H1 (cell line): ENCODE results near the gene ASPA. TPM values are rescaled to one million over a fixed set of nuclear protein-coding genes. Genes with fewer than 3 reads are reported as not detected.
"Not testable (repeated sequence)": the region's sequence is repeated elsewhere in the genome, so short reads cannot be mapped to it uniquely, and the experiment has no call there.

Source experiments
- CTCF ChIA-PET: fragments of 300-600 bp; sonication (Branson Sonifier 250); formaldehyde crosslinking; loops from one replicate; lab custom pipeline; 2021; ENCODE audit not compliant: partially characterized antibody; lab: Charles Lee
- POLR2A ChIA-PET: fragments of 300-600 bp; sonication (Branson Sonifier 250); formaldehyde crosslinking; loops from one replicate; lab custom pipeline; 2021; ENCODE audit warnings: inconsistent platforms; ENCODE audit not compliant: partially characterized antibody; lab: Charles Lee
- DNase-seq, 2 experiments: peaks; one replicate each; pipeline versions ENCODE4 v3.0.0 to v3.0.0-alpha.2; 2010 to 2022; ENCODE audit warnings: low spot score in 2 of 2, low read depth in 1 of 2, mixed read lengths in 1 of 2
- FAIRE-seq: peaks from 2 replicates; lab custom pipeline; 2011; peaks lifted over from hg19 to GRCh38; lab: Jason Lieb, UNC
- H2AFZ ChIP-seq: 2 replicates; pipeline ENCODE4 v1.8.1; 2012; ENCODE audit warnings: low read length, inconsistent platforms
- H2AK5ac ChIP-seq: 2 replicates; pipeline ENCODE4 v1.6.1; 2013; ENCODE audit warnings: low read depth, low read length
- H2BK120ac ChIP-seq: replicated peaks from 2 replicates; pipeline ENCODE3; 2013; ENCODE audit warnings: low read depth, low read length, inconsistent platforms
- H2BK12ac ChIP-seq: 2 replicates; pipeline ENCODE4 v1.6.1; 2013; ENCODE audit warnings: low read depth, low read length
- H2BK15ac ChIP-seq: 2 replicates; pipeline ENCODE4 v1.6.1; 2013; ENCODE audit warnings: low read length
- H2BK20ac ChIP-seq: 2 replicates; pipeline ENCODE4 v1.6.1; 2013; ENCODE audit warnings: low read length
- H2BK5ac ChIP-seq: 2 replicates; pipeline ENCODE4 v1.6.1; 2013; ENCODE audit warnings: low read depth, low read length
- H3K14ac ChIP-seq: 2 replicates; pipeline ENCODE4 v1.6.1; 2013; ENCODE audit warnings: inconsistent platforms; ENCODE audit not compliant: insufficient read length
- H3K18ac ChIP-seq: 2 replicates; pipeline ENCODE4 v1.6.1; 2013; ENCODE audit warnings: low read length; ENCODE audit errors: extremely low read depth
- H3K23ac ChIP-seq: 2 replicates; pipeline ENCODE4 v1.6.1; 2013; ENCODE audit warnings: inconsistent platforms; ENCODE audit not compliant: insufficient read length
- H3K23me2 ChIP-seq: 2 replicates; pipeline ENCODE4 v1.6.1; 2013; ENCODE audit warnings: low read depth, low read length
- H3K27ac ChIP-seq: 2 replicates; pipeline ENCODE4 v1.6.1; 2011; ENCODE audit warnings: low read depth, low read length, inconsistent platforms
- H3K27me3 ChIP-seq, 4 experiments: replicated peaks in 1 of 4; 1 replicate in 1 of 4; 2 replicates in 3 of 4; pipeline versions ENCODE4 v1.6.1 to v1.8.1; 2011 to 2013; ENCODE audit warnings: low read length in 3 of 4, mild to moderate bottlenecking in 3 of 4, inconsistent platforms in 2 of 4, mixed read lengths in 2 of 4, moderate library complexity in 1 of 4; ENCODE audit not compliant: control insufficient read depth in 3 of 4, insufficient read depth in 3 of 4; ENCODE audit errors: extremely low read depth in 1 of 4
- H3K36me3 ChIP-seq, 4 experiments: 2 replicates each; pipeline versions ENCODE4 v1.6.1 to v1.8.1; 2011 to 2013; ENCODE audit warnings: mild to moderate bottlenecking in 4 of 4, low read length in 3 of 4, moderate library complexity in 2 of 4, control low read depth in 1 of 4, inconsistent platforms in 1 of 4; ENCODE audit not compliant: insufficient read depth in 4 of 4, control insufficient read depth in 2 of 4
- H3K4ac ChIP-seq: replicated peaks from 2 replicates; pipeline ENCODE3; 2013; ENCODE audit warnings: low read length, low read depth, mixed read lengths, inconsistent platforms; ENCODE audit not compliant: insufficient read length
- H3K4me1 ChIP-seq, 4 experiments: replicated peaks in 1 of 4; 1 replicate in 1 of 4; 2 replicates in 3 of 4; pipeline versions ENCODE4 v1.6.1 to v1.8.1; 2011 to 2013; ENCODE audit warnings: low read length in 3 of 4, inconsistent platforms in 2 of 4, mixed read lengths in 1 of 4; ENCODE audit not compliant: insufficient read depth in 4 of 4, control insufficient read depth in 3 of 4
- H3K4me2 ChIP-seq, 2 experiments: 2 replicates each; pipeline versions ENCODE4 v1.6.1 to v1.8.1; 2011 to 2013; ENCODE audit warnings: low read depth in 2 of 2, low read length in 2 of 2, control low read depth in 1 of 2, inconsistent platforms in 1 of 2, mild to moderate bottlenecking in 1 of 2; ENCODE audit not compliant: insufficient read depth in 1 of 2
- H3K4me3 ChIP-seq, 4 experiments: fragments of 200-600, 300-600 bp in 1 of 4; sonication (generic), shearing (Covaris generic), sonication (Bioruptor Twin) in 1 of 4; 2 replicates each; pipeline versions ENCODE4 v1.5.1 to v1.8.1; 2011 to 2016; ENCODE audit warnings: low read length in 4 of 4, low read depth in 3 of 4, control low read depth in 2 of 4, inconsistent platforms in 2 of 4, mild to moderate bottlenecking in 2 of 4, mixed read lengths in 1 of 4, moderate library complexity in 1 of 4; ENCODE audit not compliant: insufficient read depth in 2 of 4; ENCODE audit errors: extremely low read depth in 1 of 4
- H3K56ac ChIP-seq: replicated peaks from 2 replicates; pipeline ENCODE3; 2013; ENCODE audit warnings: low read depth, mild to moderate bottlenecking, mixed read lengths, low read length, inconsistent platforms; ENCODE audit not compliant: insufficient read length
- H3K79me1 ChIP-seq: 2 replicates; pipeline ENCODE4 v1.6.1; 2013; ENCODE audit warnings: low read depth, low read length, control low read depth
- H3K79me2 ChIP-seq, 2 experiments: 2 replicates each; pipeline versions ENCODE4 v1.6.1 to v1.8.1; 2012 to 2013; ENCODE audit warnings: low read length in 2 of 2, mild to moderate bottlenecking in 2 of 2, inconsistent platforms in 1 of 2; ENCODE audit not compliant: insufficient read depth in 2 of 2, control insufficient read depth in 1 of 2
- H3K9ac ChIP-seq, 4 experiments: replicated peaks in 1 of 4; 1 replicate in 1 of 4; 2 replicates in 3 of 4; pipeline versions ENCODE4 v1.6.1 to v1.8.1; 2011 to 2013; ENCODE audit warnings: low read depth in 3 of 4, low read length in 3 of 4, control low read depth in 2 of 4, mild to moderate bottlenecking in 2 of 4, moderate library complexity in 2 of 4, inconsistent platforms in 1 of 4; ENCODE audit errors: extremely low read depth in 1 of 4
- H3K9me3 ChIP-seq, 2 experiments: 2 replicates each; pipeline versions ENCODE4 v1.6.1 to v1.8.1; 2012 to 2013; ENCODE audit warnings: mild to moderate bottlenecking in 2 of 2, moderate library complexity in 2 of 2, control low read depth in 1 of 2, inconsistent platforms in 1 of 2, low read depth in 1 of 2, low read length in 1 of 2, mixed read lengths in 1 of 2; ENCODE audit not compliant: insufficient read depth in 2 of 2
- H4K20me1 ChIP-seq, 2 experiments: replicated peaks in 1 of 2; 2 replicates each; pipeline versions ENCODE3 to v1.8.1; 2011 to 2013; ENCODE audit warnings: inconsistent platforms in 2 of 2, low read length in 2 of 2, mild to moderate bottlenecking in 1 of 2; ENCODE audit not compliant: insufficient read depth in 2 of 2, control insufficient read depth in 1 of 2
- H4K5ac ChIP-seq: 2 replicates; pipeline ENCODE4 v1.6.1; 2013; ENCODE audit warnings: low read length, low read depth, mixed read lengths, inconsistent platforms; ENCODE audit not compliant: insufficient read length
- H4K8ac ChIP-seq: 2 replicates; pipeline ENCODE4 v1.8.0; 2013; ENCODE audit warnings: mild to moderate bottlenecking, moderate library complexity, low read length, inconsistent platforms; ENCODE audit not compliant: insufficient read depth; ENCODE audit errors: extremely low read depth
- H4K91ac ChIP-seq: replicated peaks from 2 replicates; pipeline ENCODE3; 2013; ENCODE audit warnings: low read length, mixed read lengths, inconsistent platforms; ENCODE audit not compliant: insufficient read length
- YY1 ChIP-seq: IDR thresholded peaks from 2 replicates; pipeline ENCODE4 v1.6.1; 2011; ENCODE audit warnings: low read depth, mild to moderate bottlenecking, low read length
- WGBS, 2 experiments: shearing (Covaris generic) in 1 of 2; methylation state at CpG; one replicate each; pipeline versions ENCODE4 v1.1.6 to v1.1.7; 2013 to 2015; ENCODE audit warnings: low lambda C conversion rate in 2 of 2, mixed read lengths in 2 of 2, inconsistent platforms in 1 of 2, low coverage in 1 of 2, missing lambda C conversion rate in 1 of 2; ENCODE audit not compliant: insufficient replicate concordance in 2 of 2, insufficient coverage in 1 of 2, insufficient read length in 1 of 2; ENCODE audit errors: extremely low coverage in 1 of 2, missing lambda C conversion rate in 1 of 2; 5-methylcytosine and 5-hydroxymethylcytosine counted together
- polyA plus RNA-seq, 7 experiments: library from polyadenylated mRNA; depleted of rRNA in 3 of 7; stranded (reverse) in 5 of 7; unstranded in 2 of 7; fragments of >200 nt in 5 of 7; fragments of 200-250 nt in 2 of 7; gene quantifications; 1 replicate in 5 of 7; 2 replicates in 1 of 7; 4 replicates in 1 of 7; pipeline versions ENCODE4 v1.2.1 to v1.2.3, GENCODE V29; 2011 to 2013; ENCODE audit warnings: missing spikeins in 2 of 7, mixed read lengths in 2 of 7
- total RNA-seq: library from RNA; stranded (reverse); fragmentation: NEBNext Ultra II Directional; extraction: Animal tissue kit (Norgen Biotek cat#: 25700); gene quantifications from 2 replicates; pipeline ENCODE4 v1.2.1, GENCODE V29; 2021
- TF ChIP-seq, protein P1 (sequence below): IDR thresholded peaks from 2 replicates; pipeline ENCODE4 v1.6.1; 2012; ENCODE audit warnings: inconsistent platforms

ASPA gene
- total and polyA plus RNA-seq, 2 of the 8 experiments (the other 6 are each of a cell fraction or from before 2014, with no cell fraction given) = 0.03 TPM; not detected in 1

DNA sequence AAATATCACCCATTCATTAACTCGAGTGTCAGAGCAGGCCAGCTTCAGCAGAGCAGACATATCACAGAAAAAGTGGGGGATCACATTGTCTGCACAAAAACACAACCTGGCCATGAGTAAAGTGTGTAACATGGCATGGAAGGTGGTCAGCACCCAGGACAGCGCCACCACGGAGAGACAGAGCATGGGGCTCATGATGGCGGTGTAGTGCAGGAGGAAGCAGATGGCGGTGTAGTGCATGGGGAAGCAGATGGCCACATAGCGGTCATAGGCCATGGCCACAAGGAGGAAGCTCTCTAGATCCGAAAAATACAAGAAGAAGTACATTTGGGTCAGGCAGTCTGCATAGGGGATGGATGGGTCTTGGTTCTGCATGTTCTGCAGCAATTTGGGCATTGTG, 42.6 kb upstream of the ASPA start:
- DNase-seq (peak in 1 of 2 experiments; percentile 65), FAIRE-seq (peak; percentile 82)
- H4K8ac ChIP-seq, H3K14ac ChIP-seq, H3K9ac ChIP-seq, H4K91ac ChIP-seq, CTCF ChIA-PET, H3K4me3 ChIP-seq, H2BK120ac ChIP-seq, H3K9me3 ChIP-seq, H4K5ac ChIP-seq, H3K79me2 ChIP-seq, POLR2A ChIA-PET, H2AK5ac ChIP-seq, H3K79me1 ChIP-seq, H3K23ac ChIP-seq, H3K56ac ChIP-seq, H3K4me1 ChIP-seq, H3K27me3 ChIP-seq, H3K36me3 ChIP-seq, H2BK20ac ChIP-seq, H3K23me2 ChIP-seq, H3K18ac ChIP-seq, H2BK12ac ChIP-seq, H3K27ac ChIP-seq, H4K20me1 ChIP-seq, H2BK15ac ChIP-seq, H3K4me2 ChIP-seq, H3K4ac ChIP-seq, H2BK5ac ChIP-seq, H2AFZ ChIP-seq: not testable (repeated sequence)
- 78% methylated on average over 7 of the region's 7 CpGs; no CpG with 5 or more reads in 1 of the 2 experiments for WGBS, 2 experiments
- TF ChIP-seq, protein P1, sequence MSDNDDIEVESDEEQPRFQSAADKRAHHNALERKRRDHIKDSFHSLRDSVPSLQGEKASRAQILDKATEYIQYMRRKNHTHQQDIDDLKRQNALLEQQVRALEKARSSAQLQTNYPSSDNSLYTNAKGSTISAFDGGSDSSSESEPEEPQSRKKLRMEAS = 0 out of 2 replicates have a peak, but pooled peaks have one; percentile 24
- peak; percentile 56; the same call in 1 of the 2 replicates for TF ChIP-seq YY1
